Brain microvascular endothelial cell (primary cell): ENCODE data around the gene POLR1F.
"Not testable (repeated sequence)": the region's sequence is repeated elsewhere in the genome, so short reads cannot be mapped to it uniquely, and the experiment has no call there.

ENCODE experiments used
- DNase-seq: peaks from one replicate; pipeline ENCODE4 v3.0.0-alpha.2; 2020
- H3K27ac ChIP-seq: fragments of 250-450 bp; sonication (Bioruptor Pico); 2 replicates; pipeline ENCODE4 v1.5.1; 2020; ENCODE audit warnings: mild to moderate bottlenecking, moderate library complexity
- H3K27me3 ChIP-seq: fragments of 250-450 bp; sonication (Bioruptor Pico); replicated peaks from 2 replicates; pipeline ENCODE4 v1.5.1; 2020; ENCODE audit warnings: mild to moderate bottlenecking
- H3K36me3 ChIP-seq: fragments of 250-450 bp; sonication (Bioruptor Pico); replicated peaks from 2 replicates; pipeline ENCODE4 v1.5.1; 2020; ENCODE audit warnings: mild to moderate bottlenecking
- H3K4me3 ChIP-seq: 2 replicates; pipeline ENCODE4 v1.5.1; 2011; ENCODE audit warnings: low read depth, mild to moderate bottlenecking, control low read depth, low read length, moderate library complexity
- CTCF ChIP-seq: IDR thresholded peaks from 2 replicates; pipeline ENCODE4 v1.5.1; 2011; ENCODE audit warnings: low read depth, mild to moderate bottlenecking, moderate library complexity, low read length, control low read depth, inconsistent platforms; ENCODE audit errors: missing control alignments
- in situ Hi-C: cut with HindIII; loops from 2 replicates; pipeline ENCODE4 v1.10.0; 2017; ENCODE audit warnings: low sequenced_read_pairs, low pct_ligation_motif_present

The POLR1F gene

GRCh38 chr7:19692111-19692828 lies 16.6 kb downstream of the POLR1F start:
- H3K27me3 ChIP-seq = no peaks in the 10 kb centered on the region
- no peak overlapping the region for H3K4me3 ChIP-seq
- in situ Hi-C loops = no loop called here
- TF ChIP-seq CTCF = no peak
- no peaks in the 10 kb centered on the region for H3K36me3 ChIP-seq
- no peak for DNase-seq
- H3K27ac ChIP-seq = no peak overlapping the region

GRCh38 chr7:19690736-19691135 lies 18.1 kb downstream of the POLR1F start:
- Histone ChIP-seq H3K27ac (no peak overlapping the region), H3K36me3 (no peaks in the 10 kb centered on the region), H3K4me3 (no peak overlapping the region), H3K27me3 (no peaks in the 10 kb centered on the region)
- no peak for TF ChIP-seq CTCF
- in situ Hi-C loops = no loop called here
- DNase-seq = no peak

- H3K27me3 ChIP-seq, H3K4me3 ChIP-seq, H3K27ac ChIP-seq, H3K36me3 ChIP-seq, DNase-seq, in situ Hi-C loops: not testable (repeated sequence)
Observed at GRCh38 chr7:19689130-19689529, 19.7 kb downstream of the POLR1F start.

GRCh38 chr7:19681596-19681995 lies 27.2 kb downstream of the POLR1F start:
- no peak overlapping the region for H3K27ac ChIP-seq
- no peaks in the 10 kb centered on the region for H3K27me3 ChIP-seq
- no peak for TF ChIP-seq CTCF
- in situ Hi-C loops = no loop called here
- no peak for DNase-seq
- H3K36me3 ChIP-seq = no peaks in the 10 kb centered on the region
- H3K4me3 ChIP-seq = no peak overlapping the region

DNA sequence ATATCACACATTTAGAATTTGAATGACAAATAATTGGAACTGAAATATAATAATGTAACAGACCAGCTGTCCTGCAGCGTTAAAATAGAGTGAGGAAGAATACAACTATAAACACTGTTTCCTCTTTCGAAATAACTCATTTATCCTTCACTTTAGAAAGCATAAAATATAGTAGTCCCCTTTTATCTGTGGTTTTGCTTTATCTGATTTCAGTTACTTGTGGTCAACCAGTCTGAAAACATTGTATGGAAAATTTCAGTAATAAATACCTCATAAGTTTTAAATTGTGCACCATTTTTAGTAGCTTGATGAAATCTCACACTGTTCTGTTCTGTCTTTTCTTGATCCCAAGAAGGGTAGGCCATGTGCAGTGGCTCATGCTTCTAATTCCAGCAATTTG lies 31.7 kb downstream of the POLR1F start:
- Histone ChIP-seq H3K4me3 (no peak overlapping the region), H3K36me3 (no peaks in the 10 kb centered on the region), H3K27ac (no peak overlapping the region), H3K27me3 (no peaks in the 10 kb centered on the region)
- TF ChIP-seq CTCF = no peak
- in situ Hi-C loops = no loop called here
- no peak for DNase-seq

GRCh38 chr7:19675816-19676215 lies 33.0 kb downstream of the POLR1F start:
- H3K36me3 ChIP-seq = no peaks in the 10 kb centered on the region
- in situ Hi-C loops = no loop called here
- H3K27ac ChIP-seq = no peak overlapping the region
- H3K4me3 ChIP-seq = no peak overlapping the region
- TF ChIP-seq CTCF = no peak
- no peaks in the 10 kb centered on the region for H3K27me3 ChIP-seq
- no peak for DNase-seq
